ENCODE measurements around the gene BEGAIN. TPM values are rescaled to one million over a fixed set of nuclear protein-coding genes. Genes with fewer than 3 reads are reported as not detected.

Gene BEGAIN
- polyA plus RNA-seq, 3 donors: 0.34 to 11.7 (median 0.85) TPM

GRCh38 chr14:100561005-100561404 lies 26.2 kb downstream of the BEGAIN start:
- WGBS, 3 donors: 82 to 85% (median 83%) methylated on average over 15 of the region's 15 CpGs
- no peak overlapping the region for H3K27ac ChIP-seq (ENCODE audit: low read depth, low read length)

GRCh38 chr14:100560471-100560870 lies 26.7 kb downstream of the BEGAIN start:
- H3K27ac ChIP-seq (ENCODE audit: low read depth, low read length): no peak overlapping the region
- WGBS, 3 donors: 90 to 95% (median 94%) methylated on average over 8 to 9 of the region's 9 CpGs

- WGBS, 3 donors: 78 to 91% (median 90%) methylated on average over 9 of the region's 9 CpGs
- no peak overlapping the region for H3K27ac ChIP-seq (ENCODE audit: low read depth, low read length)
These were observed 27.8 kb downstream of the BEGAIN start for GRCh38 chr14:100559455-100559854.

DNA sequence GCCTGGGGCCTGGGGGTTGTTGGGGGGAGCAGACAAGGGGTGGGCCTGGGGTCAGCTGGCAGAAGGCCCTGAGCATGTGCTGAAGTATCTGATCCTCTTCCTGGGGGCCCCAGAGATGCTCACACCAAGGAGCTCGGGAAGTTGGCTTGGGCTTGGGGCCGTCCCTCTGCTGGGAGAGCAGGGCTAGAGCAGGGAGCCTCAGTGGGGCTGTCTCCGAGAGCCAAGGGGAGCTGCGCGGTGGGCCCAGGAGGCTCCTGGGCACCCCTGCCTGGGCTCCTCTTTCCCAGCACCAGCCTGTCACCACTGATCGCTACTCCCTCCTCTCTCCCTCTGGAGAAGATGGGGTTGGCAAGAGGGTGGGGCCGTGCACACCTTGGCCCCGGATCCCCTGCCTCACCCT lies 28.3 kb downstream of the BEGAIN start:
- WGBS, 3 donors: 92 to 95% (median 93%) methylated on average over 7 to 8 of the region's 8 CpGs
- no peak overlapping the region for H3K27ac ChIP-seq (ENCODE audit: low read depth, low read length)

- no peak overlapping the region for H3K27ac ChIP-seq (ENCODE audit: low read depth, low read length)
These were observed 29.0 kb downstream of the BEGAIN start for GRCh38 chr14:100558226-100558625.

GRCh38 chr14:100557658-100558057 lies 29.6 kb downstream of the BEGAIN start:
- H3K27ac ChIP-seq (ENCODE audit: low read depth, low read length): no peak overlapping the region
- 50 to 72% (median 57%) methylated on average over 11 of the region's 11 CpGs for WGBS, 3 donors

More at GRCh38 chr14:100558226-100558625, 29.0 kb downstream of the BEGAIN start:
- WGBS, 3 donors: 93 to 97% (median 94%) methylated on average over 10 to 11 of the region's 11 CpGs

DNA sequence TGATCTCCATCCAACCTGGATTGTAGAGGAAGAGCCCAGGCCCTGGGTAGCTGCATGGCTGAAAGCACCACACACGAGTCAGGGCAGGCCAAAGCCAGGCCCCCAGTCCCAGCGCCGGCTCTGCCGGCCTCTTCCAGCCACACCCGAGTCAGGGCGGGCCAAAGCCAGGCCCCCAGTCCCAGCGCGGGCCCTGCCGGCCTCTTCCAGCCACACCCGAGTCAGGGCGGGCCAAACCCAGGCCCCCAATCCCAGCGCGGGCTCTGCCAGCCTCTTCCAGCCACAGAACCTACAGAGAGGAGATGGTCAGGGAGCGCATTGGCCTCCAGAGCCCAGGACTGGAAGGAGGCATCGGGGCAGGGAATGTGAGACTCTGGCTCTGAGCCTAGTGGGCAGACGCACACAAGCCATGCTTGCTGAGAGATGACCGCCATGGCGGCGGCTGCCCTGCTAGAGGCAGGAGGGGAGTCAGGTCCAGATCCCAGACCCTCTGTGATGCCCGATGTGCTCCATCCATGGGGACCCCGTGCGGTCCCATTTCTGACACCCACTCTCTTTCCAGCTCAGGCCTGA lies 30.2 kb downstream of the BEGAIN start:
- no peak overlapping the region for H3K27ac ChIP-seq (ENCODE audit: low read depth, low read length)
- 68 to 78% (median 73%) methylated on average over 16 to 22 of the region's 22 CpGs for WGBS, 3 donors

DNA sequence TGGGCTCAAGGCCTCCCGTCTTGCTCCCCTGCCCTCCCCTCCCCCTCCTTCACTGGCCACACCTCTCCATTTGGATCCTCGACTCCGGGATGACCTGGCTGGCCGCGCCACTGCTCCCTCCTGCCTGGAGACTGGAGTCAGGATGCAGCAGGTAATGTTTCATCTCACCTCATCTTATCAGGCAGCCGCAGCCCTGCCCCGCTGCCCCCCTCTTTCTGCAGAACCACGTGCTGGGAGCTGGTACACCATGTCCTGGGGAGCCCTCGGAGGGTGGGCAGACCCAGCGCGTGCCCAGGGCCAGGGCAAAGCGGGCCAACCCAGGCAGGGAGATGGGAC lies 31.1 kb downstream of the BEGAIN start:
- H3K27ac ChIP-seq (ENCODE audit: low read depth, low read length): no peak overlapping the region
- 81 to 88% (median 87%) methylated on average over 11 to 12 of the region's 12 CpGs for WGBS, 3 donors

- 83 to 88% (median 85%) methylated on average over 24 of the region's 24 CpGs for WGBS, 3 donors
- no peak overlapping the region for H3K27ac ChIP-seq (ENCODE audit: low read depth, low read length)
These were observed 31.6 kb downstream of the BEGAIN start for GRCh38 chr14:100555436-100556139.

DNA sequence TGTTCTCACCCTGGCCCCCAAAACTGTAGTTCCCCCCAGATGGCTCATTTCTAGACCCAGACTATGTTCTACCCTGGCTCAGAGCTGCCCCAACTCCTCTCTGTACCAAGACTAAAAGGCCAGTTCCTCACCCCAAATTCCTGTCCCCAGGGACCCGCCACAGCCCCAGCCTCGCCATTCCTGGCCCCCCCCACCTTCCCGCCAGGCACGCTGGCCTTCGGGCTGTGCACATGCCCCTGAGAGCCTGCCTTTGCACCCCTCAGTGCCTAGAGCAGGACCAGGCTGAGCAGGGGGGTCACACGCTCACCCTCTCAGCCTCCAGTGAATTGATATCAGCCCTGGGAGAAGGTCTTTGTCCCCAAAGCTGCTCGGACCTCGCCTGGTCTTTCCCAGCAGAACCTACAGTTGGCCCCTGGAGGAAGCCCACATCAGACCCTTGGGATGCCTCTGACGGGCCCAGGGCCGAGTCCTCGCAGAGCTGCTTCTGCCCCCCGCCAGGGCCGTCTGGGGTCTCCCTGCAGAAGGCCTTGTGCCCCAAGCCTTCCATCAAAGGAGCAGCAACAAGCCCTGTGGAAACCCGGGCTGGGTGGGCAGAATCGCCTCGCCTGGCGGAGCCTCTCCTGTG lies 32.4 kb downstream of the BEGAIN start:
- 87 to 91% (median 88%) methylated on average over 17 of the region's 17 CpGs for WGBS, 3 donors
- no peak overlapping the region for H3K27ac ChIP-seq (ENCODE audit: low read depth, low read length)

DNA sequence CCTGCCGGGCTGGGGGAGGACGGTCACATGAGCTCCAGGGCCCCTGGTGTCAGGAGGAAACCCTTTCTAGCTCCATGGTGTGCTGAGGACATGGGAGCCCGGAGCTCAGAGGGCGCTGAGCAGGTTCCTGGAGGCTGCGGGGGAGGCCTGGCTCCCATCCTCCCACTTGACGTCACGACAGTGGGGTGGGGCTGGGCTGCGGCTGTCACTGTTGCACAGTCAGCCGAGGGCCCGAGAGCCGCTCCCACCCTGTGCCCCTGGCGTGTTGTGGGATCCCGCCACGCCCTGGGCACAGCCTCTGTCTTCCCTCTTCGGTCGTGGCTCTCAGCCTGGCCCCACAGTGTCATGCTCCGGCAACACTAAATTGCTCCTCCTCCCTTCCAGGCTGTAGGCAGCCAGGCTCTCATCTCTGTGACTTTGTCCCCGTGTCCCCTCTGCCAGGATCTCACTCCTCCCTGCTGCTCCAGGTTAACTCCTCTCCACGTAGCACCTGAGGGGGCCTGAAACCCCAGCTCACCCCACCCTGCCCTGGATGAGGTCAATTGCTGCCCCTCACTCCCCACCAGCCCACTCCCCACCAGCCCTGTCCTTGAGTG lies 33.0 kb downstream of the BEGAIN start:
- H3K27ac ChIP-seq (ENCODE audit: low read depth, low read length): no peak overlapping the region
- 38 to 66% (median 47%) methylated on average over 19 of the region's 19 CpGs for WGBS, 3 donors

GRCh38 chr14:100553471-100553870 lies 33.7 kb downstream of the BEGAIN start:
- WGBS, 3 donors: 88 to 95% (median 91%) methylated on average over 5 of the region's 5 CpGs
- H3K27ac ChIP-seq (ENCODE audit: low read depth, low read length): no peak overlapping the region

- WGBS, 3 donors: 75 to 87% (median 84%) methylated on average over 14 to 16 of the region's 16 CpGs
- H3K27ac ChIP-seq (ENCODE audit: low read depth, low read length): no peak overlapping the region
These were observed 34.6 kb downstream of the BEGAIN start for GRCh38 chr14:100552524-100553125.

GRCh38 chr14:100551056-100551455 lies 36.2 kb downstream of the BEGAIN start:
- no peak overlapping the region for H3K27ac ChIP-seq (ENCODE audit: low read depth, low read length)
- 91 to 92% (median 91%) methylated on average over 11 of the region's 11 CpGs for WGBS, 3 donors

DNA sequence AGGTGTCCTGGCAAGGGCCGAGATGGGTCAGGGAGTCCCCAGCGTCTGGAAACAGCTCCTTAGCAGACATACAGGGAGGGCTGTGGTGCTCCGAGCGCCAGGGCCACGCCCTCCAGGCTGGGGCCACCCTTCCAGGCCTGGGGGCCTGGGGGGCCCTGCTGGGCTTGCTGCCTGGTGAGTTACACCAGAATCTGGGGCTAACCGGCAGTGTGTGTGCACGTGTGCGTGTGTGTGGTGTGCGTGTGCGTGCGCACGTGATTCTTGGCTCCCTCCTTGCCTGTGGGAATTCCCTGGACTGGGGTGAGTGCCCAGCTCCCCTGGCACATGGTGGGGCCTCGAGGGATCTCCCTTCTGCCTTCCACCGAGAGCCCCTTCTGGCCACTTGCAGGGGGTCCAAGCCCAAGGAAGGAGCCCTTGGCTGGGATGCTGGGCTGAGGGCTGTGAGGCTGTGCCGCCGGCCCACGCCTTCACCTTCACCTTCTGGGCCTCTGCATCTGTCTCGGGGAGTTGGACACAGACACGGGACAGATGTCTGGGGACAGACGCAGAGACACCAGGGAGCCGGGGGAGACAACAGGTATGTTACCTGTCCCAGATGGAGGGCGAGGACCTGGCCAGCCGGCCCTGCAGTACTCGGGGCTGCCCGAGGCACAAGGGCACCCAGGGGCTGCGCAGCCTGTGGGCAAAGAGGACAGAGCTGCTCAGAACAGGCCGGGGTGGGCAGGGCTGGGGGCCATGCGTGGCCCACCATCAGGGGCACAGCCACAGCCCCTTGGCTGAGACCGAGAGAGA lies 37.2 kb downstream of the BEGAIN start:
- WGBS, 3 donors: 71 to 80% (median 79%) methylated on average over 28 to 29 of the region's 29 CpGs

GRCh38 chr14:100548939-100549338 lies 38.3 kb downstream of the BEGAIN start:
- WGBS, 3 donors: 89 to 90% (median 90%) methylated on average over 15 of the region's 15 CpGs
- no peak overlapping the region for H3K27ac ChIP-seq (ENCODE audit: low read depth, low read length)

More for the DNA sequence above, 37.2 kb downstream of the BEGAIN start:
- no peak overlapping the region for H3K27ac ChIP-seq (ENCODE audit: low read depth, low read length)

GRCh38 chr14:100548295-100548655 lies 38.9 kb downstream of the BEGAIN start:
- WGBS, 3 donors: 66 to 78% (median 70%) methylated on average over 5 of the region's 5 CpGs
- H3K27ac ChIP-seq (ENCODE audit: low read depth, low read length): no peak overlapping the region

DNA sequence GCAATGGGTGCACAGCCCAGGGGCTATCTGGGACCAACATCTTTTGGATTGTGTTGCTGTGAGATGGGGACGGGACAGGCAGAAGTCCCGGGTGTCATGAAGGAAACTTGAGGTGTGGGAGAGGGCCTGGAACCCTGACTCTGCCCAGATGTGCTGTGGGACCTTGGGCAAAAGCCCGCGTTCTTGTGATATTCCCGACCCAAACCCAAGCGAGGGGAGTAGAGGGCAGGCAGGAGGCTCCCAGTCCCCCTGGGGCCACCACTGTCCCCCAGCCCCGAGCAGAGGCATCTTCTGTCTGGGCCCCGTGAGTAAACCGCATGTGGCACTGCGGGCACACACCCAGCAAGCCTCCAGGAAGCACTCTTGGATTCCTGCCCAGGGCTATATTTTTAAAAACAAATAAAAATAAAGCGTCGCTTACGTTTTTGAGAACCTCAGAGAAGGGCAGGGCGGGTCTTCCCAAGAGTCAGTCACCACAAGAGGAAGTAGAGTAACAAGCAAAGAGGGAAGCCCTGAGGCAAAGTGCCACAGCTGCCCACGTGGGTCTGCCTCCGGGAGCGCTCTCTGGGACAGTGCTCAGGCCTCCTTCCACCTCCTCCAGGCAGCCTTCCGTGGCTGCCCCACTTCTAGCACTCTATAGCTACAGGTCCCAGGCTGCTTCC lies 39.5 kb downstream of the BEGAIN start:
- 27 to 38% (median 33%) methylated on average over 18 of the region's 18 CpGs for WGBS, 3 donors
- no peak overlapping the region for H3K27ac ChIP-seq (ENCODE audit: low read depth, low read length)

Measured in adipose tissue (tissue), 3 donors.